ENCODE results near the gene PLP1.

Gene PLP1

GRCh38 chrX:103825881-103826280 is 49.2 kb downstream of the PLP1 start:
- DNase-seq (ENCODE audit: low read depth, low spot score), result no peak

- DNase-seq (ENCODE audit: low read depth, low spot score), result no peak
These were observed 51.9 kb downstream of the PLP1 start for GRCh38 chrX:103828529-103828928.

- DNase-seq (ENCODE audit: low read depth, low spot score), result no peak
These were observed 54.2 kb downstream of the PLP1 start for GRCh38 chrX:103830848-103831247.

- DNase-seq (ENCODE audit: low read depth, low spot score), result no peak
These were observed 54.7 kb downstream of the PLP1 start for GRCh38 chrX:103831342-103831802.

- DNase-seq (ENCODE audit: low read depth, low spot score), result no peak
These were observed 55.3 kb downstream of the PLP1 start, which contains the start of gene RAB9B for GRCh38 chrX:103831803-103832544. RAB9B (minus strand) TSS chrX:103832257; CDS start chrX:103825784, 6,473 bp downstream.

- DNase-seq (ENCODE audit: low read depth, low spot score), result no peak
These were observed 62.8 kb downstream of the PLP1 start for GRCh38 chrX:103839404-103839803.
